ENCODE data around the gene VKORC1.

DNA sequence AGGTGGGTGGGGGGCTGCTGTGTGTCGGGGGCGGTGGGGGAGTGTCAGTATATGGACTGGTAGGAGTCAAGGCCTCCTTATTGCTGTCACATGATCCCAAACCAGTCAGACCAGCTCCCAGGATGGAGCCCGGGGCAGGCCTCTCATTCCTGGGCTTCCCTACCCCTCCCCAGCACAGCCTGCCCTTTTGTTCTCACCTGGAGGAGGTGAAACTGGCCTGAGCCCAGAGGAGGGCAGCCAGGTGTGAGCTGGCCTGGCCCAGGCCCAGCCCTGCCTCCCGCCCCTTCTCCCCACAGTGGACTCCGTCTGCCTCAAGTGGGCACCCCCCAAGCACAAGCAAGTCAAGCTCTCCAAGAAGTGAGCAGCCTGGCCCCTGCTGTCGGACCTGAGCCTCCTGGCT, 36.3 kb upstream of the VKORC1 start:
- TF ChIP-seq RCOR1 (IDR thresholded peaks at IDR 0.05; ENCODE audit: low read depth, low read length) (no peak), POLR2AphosphoS2 (conservative IDR thresholded peaks at IDR 0.05; ENCODE audit: low read length) (no peak), BHLHE40 (IDR thresholded peaks at IDR 0.05; ENCODE audit: low read depth, low read length) (no peak), ZSCAN20 (CRISPR knock-in tag; IDR thresholded peaks at IDR 0.05) (no peak)
